WTC11 (cell line): ENCODE measurements around the gene LHFPL2. TPM values are rescaled to one million over a fixed set of nuclear protein-coding genes. Genes with fewer than 3 reads are reported as not detected.

Experiments
- ATAC-seq: fragments of 200-7000 bp; cut with Tn5 transposase; 2 replicates; pipeline ENCODE4 v1.10.0; 2021; ENCODE audit warnings: mild to moderate bottlenecking, moderate library complexity
- CTCF ChIA-PET: fragments of 300-600 bp; sonication (Branson Sonifier 250); formaldehyde crosslinking; loops from one replicate; lab custom pipeline; 2021; ENCODE audit warnings: antibody characterized with exemption; lab: Charles Lee
- POLR2A ChIA-PET: fragments of 350-600 bp; sonication (Branson Sonifier 250); formaldehyde crosslinking; loops from one replicate; lab custom pipeline; 2021; ENCODE audit warnings: antibody characterized with exemption; lab: Charles Lee
- DNase-seq: peaks from one replicate; pipeline ENCODE4 v3.0.0; 2021; ENCODE audit warnings: low spot score
- H3K27ac Mint-ChIP-seq: 2 replicates; pipeline ENCODE4 v1.8.0; 2021; ENCODE audit warnings: mixed read lengths
- H3K27me3 Mint-ChIP-seq: 2 replicates; pipeline ENCODE4 v1.8.0; 2021; ENCODE audit warnings: low read depth, mild to moderate bottlenecking, moderate library complexity, mixed read lengths
- H3K36me3 Mint-ChIP-seq: 2 replicates; pipeline ENCODE4 v1.8.0; 2021; ENCODE audit warnings: mixed read lengths
- H3K4me1 Mint-ChIP-seq: 2 replicates; pipeline ENCODE4 v1.8.0; 2022; ENCODE audit warnings: mixed read lengths
- H3K4me3 Mint-ChIP-seq: 2 replicates; pipeline ENCODE4 v1.8.0; 2021; ENCODE audit warnings: mild to moderate bottlenecking, moderate library complexity, mixed read lengths
- H3K9me3 Mint-ChIP-seq: 2 replicates; pipeline ENCODE4 v1.8.0; 2021; ENCODE audit warnings: mixed read lengths
- ATF6 ChIP-seq: sonication (generic); formaldehyde crosslinking; IDR thresholded peaks from 2 replicates; pipeline ENCODE4 v1.8.1; 2023; ENCODE audit warnings: mild to moderate bottlenecking, missing genetic modification reagents
- ESRRA ChIP-seq: sonication (generic); formaldehyde crosslinking; IDR thresholded peaks from 2 replicates; pipeline ENCODE4 v1.8.1; 2022; ENCODE audit warnings: mild to moderate bottlenecking, missing genetic modification reagents, borderline replicate concordance
- FOXP1 ChIP-seq: sonication (generic); formaldehyde crosslinking; IDR thresholded peaks from 2 replicates; pipeline ENCODE4 v1.8.0; 2022; ENCODE audit warnings: missing genetic modification reagents, mild to moderate bottlenecking, moderate library complexity, borderline replicate concordance
- HMGXB4 ChIP-seq: sonication (generic); formaldehyde crosslinking; IDR thresholded peaks from 2 replicates; pipeline ENCODE4 v1.8.1; 2023; ENCODE audit warnings: mild to moderate bottlenecking, moderate library complexity, missing genetic modification reagents
- RELA ChIP-seq: sonication (generic); formaldehyde crosslinking; IDR thresholded peaks from 2 replicates; pipeline ENCODE4 v1.8.1; 2022; ENCODE audit warnings: missing genetic modification reagents, mild to moderate bottlenecking, borderline replicate concordance
- SMAD4 ChIP-seq: sonication (generic); formaldehyde crosslinking; IDR thresholded peaks from 2 replicates; pipeline ENCODE4 v1.8.0; 2022; ENCODE audit warnings: mild to moderate bottlenecking, missing genetic modification reagents
- SOX15 ChIP-seq: fragments of 250-450 bp; sonication (Bioruptor Pico); IDR thresholded peaks from 2 replicates; pipeline ENCODE4 v1.9.0; 2021; ENCODE audit warnings: mild to moderate bottlenecking
- TEAD4 ChIP-seq: sonication (generic); formaldehyde crosslinking; IDR thresholded peaks from 2 replicates; pipeline ENCODE4 v1.8.0; 2022; ENCODE audit warnings: mild to moderate bottlenecking, missing genetic modification reagents
- TP53 ChIP-seq: sonication (generic); formaldehyde crosslinking; IDR thresholded peaks from 2 replicates; pipeline ENCODE4 v1.8.1; 2023; ENCODE audit warnings: mild to moderate bottlenecking, missing genetic modification reagents
- ZBTB21 ChIP-seq: sonication (generic); formaldehyde crosslinking; IDR thresholded peaks from 2 replicates; pipeline ENCODE4 v1.8.1; 2023; ENCODE audit warnings: mild to moderate bottlenecking, missing genetic modification reagents, borderline replicate concordance
- ZMAT4 ChIP-seq: fragments of 250-450 bp; sonication (Bioruptor Pico); IDR thresholded peaks from 2 replicates; pipeline ENCODE4 v1.9.0; 2021; ENCODE audit warnings: mild to moderate bottlenecking
- ZNF121 ChIP-seq: sonication (generic); formaldehyde crosslinking; IDR thresholded peaks from 2 replicates; pipeline ENCODE4 v1.8.0; 2023; ENCODE audit warnings: missing genetic modification reagents
- ZNF396 ChIP-seq: fragments of 250-450 bp; sonication (Bioruptor Pico); IDR thresholded peaks from 2 replicates; pipeline ENCODE4 v1.8.0; 2021; ENCODE audit warnings: mild to moderate bottlenecking, moderate library complexity, borderline replicate concordance
- ZNF671 ChIP-seq: fragments of 250-450 bp; sonication (Bioruptor Pico); IDR thresholded peaks from 2 replicates; pipeline ENCODE4 v1.8.0; 2021; ENCODE audit warnings: mild to moderate bottlenecking
- total RNA-seq: library from RNA; stranded (reverse); gene quantifications from 3 replicates; pipeline ENCODE4 v1.2.3, GENCODE V29; 2021
- TF ChIP-seq, protein P1 (sequence below): sonication (generic); formaldehyde crosslinking; IDR thresholded peaks from 2 replicates; pipeline ENCODE4 v1.8.1; 2023; ENCODE audit warnings: mild to moderate bottlenecking, missing genetic modification reagents, moderate library complexity
- TF ChIP-seq, protein P2 (sequence below): sonication (generic); formaldehyde crosslinking; IDR thresholded peaks from 2 replicates; pipeline ENCODE4 v1.8.1; 2022; ENCODE audit warnings: mild to moderate bottlenecking, moderate library complexity, missing genetic modification reagents
- TF ChIP-seq, protein P3 (sequence below): fragments of 250-450 bp; sonication (Bioruptor Pico); IDR thresholded peaks from 2 replicates; pipeline ENCODE4 v1.9.0; 2021; ENCODE audit warnings: moderate library complexity, mild to moderate bottlenecking, inconsistent platforms, borderline replicate concordance
- TF ChIP-seq, protein P4 (sequence below): fragments of 250-450 bp; sonication (Bioruptor Pico); IDR thresholded peaks from 2 replicates; pipeline ENCODE4 v1.8.0; 2021; ENCODE audit warnings: mild to moderate bottlenecking

LHFPL2 gene
- total RNA-seq, 1 experiment from 2014 or later: 40.6 TPM

- Mint-ChIP-seq H3K36me3 (peaks cover 41% of the 10 kb centered on the region), H3K27me3 (no peaks in the 10 kb centered on the region), H3K9me3 (peaks cover 29% of the 10 kb centered on the region), H3K4me1 (peaks cover 25% of the 10 kb centered on the region), H3K27ac (no peak overlapping the region), H3K4me3 (no peak overlapping the region)
- POLR2A ChIA-PET: no interaction called here
- DNase-seq (no peak), ATAC-seq (no peak)
- no peak for TF ChIP-seq SMAD4
- no peak for TF ChIP-seq ZNF396
- TF ChIP-seq RELA (CRISPR knock-in tag): no peak
- CTCF ChIA-PET: interaction anchor here (1.0 kb wide), 1 partner anchor 9 kb away, joined by 3 read pairs; no protein-coding TSS in a partner anchor
Measured at GRCh38 chr5:78550891-78551290, 97.7 kb downstream of the LHFPL2 start.

- H3K4me3 Mint-ChIP-seq: no peak overlapping the region
- no peak for DNase-seq
- TF ChIP-seq, protein P1, sequence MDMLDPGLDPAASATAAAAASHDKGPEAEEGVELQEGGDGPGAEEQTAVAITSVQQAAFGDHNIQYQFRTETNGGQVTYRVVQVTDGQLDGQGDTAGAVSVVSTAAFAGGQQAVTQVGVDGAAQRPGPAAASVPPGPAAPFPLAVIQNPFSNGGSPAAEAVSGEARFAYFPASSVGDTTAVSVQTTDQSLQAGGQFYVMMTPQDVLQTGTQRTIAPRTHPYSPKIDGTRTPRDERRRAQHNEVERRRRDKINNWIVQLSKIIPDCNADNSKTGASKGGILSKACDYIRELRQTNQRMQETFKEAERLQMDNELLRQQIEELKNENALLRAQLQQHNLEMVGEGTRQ (CRISPR knock-in tag): no peak
- no peak for TF ChIP-seq ATF6 (CRISPR knock-in tag)
- no peak for TF ChIP-seq ESRRA (CRISPR knock-in tag)
- no peak for TF ChIP-seq ZNF121 (CRISPR knock-in tag)
- no peak for TF ChIP-seq TEAD4 (CRISPR knock-in tag)
- no peak for TF ChIP-seq SOX15 (CRISPR knock-in tag)
- no peak for TF ChIP-seq ZBTB21 (CRISPR knock-in tag)
- no peak for TF ChIP-seq ZMAT4 (CRISPR knock-in tag)
- TF ChIP-seq ZNF396: no peak
- no peak for TF ChIP-seq ZNF671 (CRISPR knock-in tag)
- no peak for TF ChIP-seq RELA (CRISPR knock-in tag)
- TF ChIP-seq, protein P2, sequence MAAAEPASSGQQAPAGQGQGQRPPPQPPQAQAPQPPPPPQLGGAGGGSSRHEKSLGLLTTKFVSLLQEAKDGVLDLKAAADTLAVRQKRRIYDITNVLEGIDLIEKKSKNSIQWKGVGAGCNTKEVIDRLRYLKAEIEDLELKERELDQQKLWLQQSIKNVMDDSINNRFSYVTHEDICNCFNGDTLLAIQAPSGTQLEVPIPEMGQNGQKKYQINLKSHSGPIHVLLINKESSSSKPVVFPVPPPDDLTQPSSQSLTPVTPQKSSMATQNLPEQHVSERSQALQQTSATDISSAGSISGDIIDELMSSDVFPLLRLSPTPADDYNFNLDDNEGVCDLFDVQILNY (CRISPR knock-in tag): no peak
- no peak for TF ChIP-seq FOXP1 (CRISPR knock-in tag)
- no peak for TF ChIP-seq TP53 (CRISPR knock-in tag)
- TF ChIP-seq, protein P3, sequence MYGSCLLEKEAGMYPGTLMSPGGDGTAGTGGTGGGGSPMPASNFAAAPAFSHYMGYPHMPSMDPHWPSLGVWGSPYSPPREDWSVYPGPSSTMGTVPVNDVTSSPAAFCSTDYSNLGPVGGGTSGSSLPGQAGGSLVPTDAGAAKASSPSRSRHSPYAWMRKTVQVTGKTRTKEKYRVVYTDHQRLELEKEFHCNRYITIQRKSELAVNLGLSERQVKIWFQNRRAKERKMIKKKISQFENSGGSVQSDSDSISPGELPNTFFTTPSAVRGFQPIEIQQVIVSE: no peak
- TF ChIP-seq, protein P4, sequence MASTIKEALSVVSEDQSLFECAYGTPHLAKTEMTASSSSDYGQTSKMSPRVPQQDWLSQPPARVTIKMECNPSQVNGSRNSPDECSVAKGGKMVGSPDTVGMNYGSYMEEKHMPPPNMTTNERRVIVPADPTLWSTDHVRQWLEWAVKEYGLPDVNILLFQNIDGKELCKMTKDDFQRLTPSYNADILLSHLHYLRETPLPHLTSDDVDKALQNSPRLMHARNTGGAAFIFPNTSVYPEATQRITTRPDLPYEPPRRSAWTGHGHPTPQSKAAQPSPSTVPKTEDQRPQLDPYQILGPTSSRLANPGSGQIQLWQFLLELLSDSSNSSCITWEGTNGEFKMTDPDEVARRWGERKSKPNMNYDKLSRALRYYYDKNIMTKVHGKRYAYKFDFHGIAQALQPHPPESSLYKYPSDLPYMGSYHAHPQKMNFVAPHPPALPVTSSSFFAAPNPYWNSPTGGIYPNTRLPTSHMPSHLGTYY: no peak
- TF ChIP-seq HMGXB4: no peak
- TF ChIP-seq, all 79 proteins: peak for 0
- Mint-ChIP-seq H3K27ac (no peak overlapping the region), H3K27me3 (no peaks in the 10 kb centered on the region), H3K9me3 (peaks cover 29% of the 10 kb centered on the region), H3K36me3 (peaks cover 41% of the 10 kb centered on the region), H3K4me1 (peaks cover 32% of the 10 kb centered on the region)
- ATAC-seq: no peak
- POLR2A ChIA-PET: no interaction called here
- CTCF ChIA-PET: interaction anchor here (1.0 kb wide), 1 partner anchor 16 kb away, joined by 3 read pairs; no protein-coding TSS in a partner anchor
Measured at GRCh38 chr5:78549043-78549442, 99.5 kb downstream of the LHFPL2 start.
